ENCODE measurements around the gene ABL2.
A peak's percentile ranks its signal among the peaks of the same experiment; 100 is the strongest.

ABL2 gene

GRCh38 chr1:179089827-179090482, 139.5 kb downstream of the ABL2 start:
- DNase-seq: no peak

- no peak for DNase-seq
Observed at GRCh38 chr1:179087665-179088064, 141.8 kb downstream of the ABL2 start.

- DNase-seq: no peak
Observed at GRCh38 chr1:179083533-179083932, 145.9 kb downstream of the ABL2 start.

- no peak for DNase-seq
Observed at GRCh38 chr1:179082999-179083335, 146.5 kb downstream of the ABL2 start.

- no peak for DNase-seq
Observed at GRCh38 chr1:179082333-179082998, 147.0 kb downstream of the ABL2 start.

GRCh38 chr1:179081687-179082332, 147.7 kb downstream of the ABL2 start, which contains the start of gene TOR3A:
TSS of gene TOR3A (plus strand) at chr1:179082070. CDS start at chr1:179082129, 59 bp downstream.
- peak; percentile 56 for DNase-seq

- no peak for DNase-seq
Observed at GRCh38 chr1:179080866-179081686, 148.4 kb downstream of the ABL2 start.

- DNase-seq: no peak
Observed at GRCh38 chr1:179079113-179079761, 150.2 kb downstream of the ABL2 start.

- DNase-seq: no peak
Observed at GRCh38 chr1:179077396-179077795, 152.1 kb downstream of the ABL2 start.

GRCh38 chr1:179066471-179066870, 163.0 kb downstream of the ABL2 start:
- DNase-seq: no peak

GRCh38 chr1:179061360-179062282, 167.9 kb downstream of the ABL2 start:
- DNase-seq: no peak

- no peak for DNase-seq
Observed at GRCh38 chr1:179058487-179059483, 170.7 kb downstream of the ABL2 start.

- DNase-seq: no peak
Observed at GRCh38 chr1:179055937-179056336, 173.5 kb downstream of the ABL2 start.

- DNase-seq: no peak
Observed at GRCh38 chr1:179053486-179053885, 176.0 kb downstream of the ABL2 start.

GRCh38 chr1:179052776-179053175, 176.7 kb downstream of the ABL2 start:
- no peak for DNase-seq

Data from activated CD4-positive, alpha-beta T cell treated with anti-CD3 and anti-CD28 coated beads for 1 hour (primary cell).